Mucosa of stomach (tissue), 1 donor: ENCODE results near the gene HCRTR2.
"Not testable (repeated sequence)": the region's sequence is repeated elsewhere in the genome, so short reads cannot be mapped to it uniquely, and the experiment has no call there.

ENCODE experiments used
- H3K27me3 ChIP-seq: one replicate; pipeline ENCODE4 v1.7.0; 2013; ENCODE audit warnings: mild to moderate bottlenecking, low read length; ENCODE audit not compliant: control insufficient read depth, insufficient read depth
- H3K36me3 ChIP-seq: one replicate; pipeline ENCODE4 v1.7.0; 2013; ENCODE audit warnings: low read length; ENCODE audit not compliant: control insufficient read depth, insufficient read depth
- H3K4me1 ChIP-seq: one replicate; pipeline ENCODE4 v1.7.0; 2013; ENCODE audit warnings: mild to moderate bottlenecking, low read length; ENCODE audit not compliant: control insufficient read depth, insufficient read depth
- H3K4me3 ChIP-seq: one replicate; pipeline ENCODE4 v1.7.0; 2013; ENCODE audit warnings: low read length
- H3K9ac ChIP-seq: one replicate; pipeline ENCODE4 v1.7.0; 2013; ENCODE audit warnings: mild to moderate bottlenecking, low read length, moderate library complexity
- H3K9me3 ChIP-seq: one replicate; pipeline ENCODE4 v1.7.0; 2013; ENCODE audit warnings: mild to moderate bottlenecking, low read length, moderate library complexity; ENCODE audit not compliant: control insufficient read depth
- donor health status: Pancreatic carcinoma.

HCRTR2 gene

GRCh38 chr6:55293116-55293515 is 118.8 kb downstream of the HCRTR2 start:
- H3K4me3 ChIP-seq, result no peak overlapping the region

GRCh38 chr6:55297214-55297613 is 122.9 kb downstream of the HCRTR2 start:
- not testable (repeated sequence) for H3K9ac ChIP-seq, H3K36me3 ChIP-seq, H3K9me3 ChIP-seq, H3K27me3 ChIP-seq, H3K4me1 ChIP-seq, H3K4me3 ChIP-seq

More at GRCh38 chr6:55293116-55293515, 118.8 kb downstream of the HCRTR2 start:
- H3K9ac ChIP-seq, result no peak overlapping the region
- no peaks in the 10 kb centered on the region for H3K4me1 ChIP-seq
- no peaks in the 10 kb centered on the region for H3K27me3 ChIP-seq
- H3K9me3 ChIP-seq, result no peaks in the 10 kb centered on the region
- no peaks in the 10 kb centered on the region for H3K36me3 ChIP-seq

GRCh38 chr6:55299286-55299985 is 125.1 kb downstream of the HCRTR2 start:
- no peak overlapping the region for H3K4me3 ChIP-seq
- H3K9ac ChIP-seq, result no peak overlapping the region
- H3K4me1 ChIP-seq, result no peaks in the 10 kb centered on the region
- no peaks in the 10 kb centered on the region for H3K9me3 ChIP-seq
- H3K27me3 ChIP-seq, result no peaks in the 10 kb centered on the region
- H3K36me3 ChIP-seq, result no peaks in the 10 kb centered on the region

- no peaks in the 10 kb centered on the region for H3K27me3 ChIP-seq
- no peaks in the 10 kb centered on the region for H3K36me3 ChIP-seq
- H3K4me1 ChIP-seq, result no peaks in the 10 kb centered on the region
- no peak overlapping the region for H3K9ac ChIP-seq
- H3K9me3 ChIP-seq, result no peaks in the 10 kb centered on the region
- no peak overlapping the region for H3K4me3 ChIP-seq
These were observed 130.4 kb downstream of the HCRTR2 start for GRCh38 chr6:55304747-55305146.

- Histone ChIP-seq H3K27me3 (no peaks in the 10 kb centered on the region), H3K9ac (no peak overlapping the region), H3K9me3 (no peaks in the 10 kb centered on the region), H3K36me3 (no peaks in the 10 kb centered on the region), H3K4me3 (no peak overlapping the region), H3K4me1 (no peaks in the 10 kb centered on the region)
These were observed 145.8 kb downstream of the HCRTR2 start for GRCh38 chr6:55319961-55320695.

GRCh38 chr6:55320696-55321086 is 146.4 kb downstream of the HCRTR2 start:
- Histone ChIP-seq H3K4me1 (no peaks in the 10 kb centered on the region), H3K27me3 (no peaks in the 10 kb centered on the region), H3K36me3 (no peaks in the 10 kb centered on the region), H3K4me3 (no peak overlapping the region), H3K9ac (no peak overlapping the region), H3K9me3 (no peaks in the 10 kb centered on the region)

- no peak within 1 kb of the TSS for H3K4me3 ChIP-seq
- H3K27me3 ChIP-seq, result no peaks in the 10 kb centered on the region
These were observed 152.9 kb downstream of the HCRTR2 start, which contains the start of gene GFRAL for GRCh38 chr6:55327169-55327568. TSS of gene GFRAL (plus strand) at chr6:55327469. CDS start at chr6:55327555, 86 bp downstream.

More at GRCh38 chr6:55327169-55327568, 152.9 kb downstream of the HCRTR2 start, which contains the start of gene GFRAL:
- no peaks in the 10 kb centered on the region for H3K9me3 ChIP-seq
- H3K36me3 ChIP-seq, result no peaks in the 10 kb centered on the region
- no peak within 1 kb of the TSS for H3K9ac ChIP-seq
- no peaks in the 10 kb centered on the region for H3K4me1 ChIP-seq
